Neutrophil (primary cell): ENCODE data around the gene RHOU.

Experiments
- H3K27ac ChIP-seq: fragments of 200-600 bp; sonication (generic); 2 replicates; pipeline ENCODE4 v1.5.1; 2016; ENCODE audit warnings: mild to moderate bottlenecking, moderate library complexity
- H3K27me3 ChIP-seq: fragments of 200-600 bp; sonication (generic); 2 replicates; pipeline ENCODE4 v1.6.0; 2016; ENCODE audit warnings: mild to moderate bottlenecking
- H3K36me3 ChIP-seq: fragments of 200-600 bp; sonication (generic); 2 replicates; pipeline ENCODE4 v1.5.1; 2017
- H3K4me1 ChIP-seq, 2 experiments: fragments of 200-600 bp in 1 of 2; sonication (generic) in 1 of 2; 1 replicate in 1 of 2; 2 replicates in 1 of 2; pipeline versions ENCODE4 v1.5.1 to v1.6.1; 2013 to 2016; ENCODE audit warnings: low read depth in 1 of 2, low read length in 1 of 2, mild to moderate bottlenecking in 1 of 2, moderate library complexity in 1 of 2; ENCODE audit not compliant: control insufficient read depth in 1 of 2, insufficient read depth in 1 of 2
- H3K4me3 ChIP-seq, 2 experiments: fragments of 200-600 bp in 1 of 2; sonication (generic) in 1 of 2; 1 replicate in 1 of 2; 2 replicates in 1 of 2; pipeline ENCODE4 v1.5.1; 2013 to 2016; ENCODE audit warnings: low read depth in 1 of 2, low read length in 1 of 2, mild to moderate bottlenecking in 1 of 2, moderate library complexity in 1 of 2
- H3K9me3 ChIP-seq: fragments of 200-600 bp; sonication (generic); 2 replicates; pipeline ENCODE4 v1.5.1; 2016
- CTCF ChIP-seq: fragments of 200-600 bp; sonication (generic); IDR thresholded peaks from 2 replicates; pipeline ENCODE4 v1.5.1; 2016; ENCODE audit warnings: antibody characterized with exemption

Gene RHOU

GRCh38 chr1:228739826-228740225, 4.5 kb downstream of the RHOU start:
- Histone ChIP-seq H3K27ac (no peak overlapping the region), H3K36me3 (peaks cover 31% of the 10 kb centered on the region), H3K4me1 (peaks cover 15 to 18% of the 10 kb centered on the region in 2 experiments), H3K4me3 (no peak overlapping the region), H3K27me3 (no peaks in the 10 kb centered on the region), H3K9me3 (no peaks in the 10 kb centered on the region)
- TF ChIP-seq CTCF: no peak

GRCh38 chr1:228740543-228741317, 5.5 kb downstream of the RHOU start:
- no peak overlapping the region for H3K27ac ChIP-seq
- H3K27me3 ChIP-seq: no peaks in the 10 kb centered on the region
- no peak for TF ChIP-seq CTCF
- no peak overlapping the region for H3K4me3 ChIP-seq
- peaks cover 38% of the 10 kb centered on the region for H3K36me3 ChIP-seq
- H3K9me3 ChIP-seq: no peaks in the 10 kb centered on the region
- H3K4me1 ChIP-seq: peaks cover 15 to 18% of the 10 kb centered on the region in 2 experiments

GRCh38 chr1:228742281-228742860, 7.1 kb downstream of the RHOU start:
- Histone ChIP-seq H3K9me3 (no peaks in the 10 kb centered on the region), H3K27ac (no peak overlapping the region), H3K27me3 (no peaks in the 10 kb centered on the region), H3K4me1 (peaks cover under 1 to 7% of the 10 kb centered on the region in 2 experiments), H3K36me3 (peaks cover 52% of the 10 kb centered on the region), H3K4me3 (no peak overlapping the region)
- TF ChIP-seq CTCF: no peak

- Histone ChIP-seq H3K27me3 (no peaks in the 10 kb centered on the region), H3K9me3 (no peaks in the 10 kb centered on the region), H3K27ac (no peak overlapping the region), H3K4me1 (no peaks in the 10 kb centered on the region), H3K4me3 (no peak overlapping the region), H3K36me3 (peaks cover 53% of the 10 kb centered on the region)
- TF ChIP-seq CTCF: no peak
Measured at GRCh38 chr1:228743405-228743804, 8.1 kb downstream of the RHOU start.

GRCh38 chr1:228744356-228744755, 9.1 kb downstream of the RHOU start:
- no peak for TF ChIP-seq CTCF
- no peaks in the 10 kb centered on the region for H3K4me1 ChIP-seq
- H3K27me3 ChIP-seq: no peaks in the 10 kb centered on the region
- H3K27ac ChIP-seq: no peak overlapping the region
- no peaks in the 10 kb centered on the region for H3K9me3 ChIP-seq
- peaks cover 53% of the 10 kb centered on the region for H3K36me3 ChIP-seq
- no peak overlapping the region for H3K4me3 ChIP-seq
